MM.1S (cell line): ENCODE results near the gene KCNIP4.

Experiments
- CTCF ChIP-seq: fragments of 300-600 bp; sonication (generic); IDR thresholded peaks from 2 replicates; pipeline ENCODE4 v1.5.1; 2016; ENCODE audit warnings: antibody characterized with exemption, low read length, mixed read lengths
- EZH2 ChIP-seq: fragments of 300-600 bp; sonication (generic); optimal IDR thresholded peaks from 2 replicates; pipeline ENCODE3; 2017; ENCODE audit warnings: low read depth, mild to moderate bottlenecking, antibody characterized with exemption, low read length, mixed read lengths

- TF ChIP-seq CTCF: no peak
- no peak for TF ChIP-seq EZH2
Measured at GRCh38 chr4:21097026-21097425, 851.5 kb downstream of the KCNIP4 start.
